ENCODE results near the gene GLG1.
"Not testable (repeated sequence)": the region's sequence is repeated elsewhere in the genome, so short reads cannot be mapped to it uniquely, and the experiment has no call there.

DNA sequence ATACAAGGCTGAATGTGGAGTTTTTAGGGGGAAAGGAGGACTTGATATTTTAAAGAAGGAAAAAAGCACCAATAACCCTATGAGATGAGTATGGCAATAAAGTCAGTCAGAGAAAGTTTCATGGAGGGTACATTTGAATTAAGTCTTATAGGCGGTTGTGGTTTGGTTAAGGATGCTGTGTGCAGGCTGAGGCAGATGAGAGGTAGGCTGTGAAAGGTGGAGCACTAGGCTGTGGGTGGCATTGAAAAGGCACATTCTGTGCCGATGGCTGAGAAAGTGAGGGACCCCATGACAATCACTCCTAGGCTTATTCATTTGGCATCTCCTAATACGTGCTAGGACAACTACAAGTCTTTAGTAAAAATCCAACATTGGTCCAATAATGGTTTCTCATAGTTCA lies 68.1 kb downstream of the GLG1 start:
- TF ChIP-seq POLR2A (IDR thresholded peaks at IDR 0.05) = not testable (repeated sequence)
- TF ChIP-seq, protein P1, sequence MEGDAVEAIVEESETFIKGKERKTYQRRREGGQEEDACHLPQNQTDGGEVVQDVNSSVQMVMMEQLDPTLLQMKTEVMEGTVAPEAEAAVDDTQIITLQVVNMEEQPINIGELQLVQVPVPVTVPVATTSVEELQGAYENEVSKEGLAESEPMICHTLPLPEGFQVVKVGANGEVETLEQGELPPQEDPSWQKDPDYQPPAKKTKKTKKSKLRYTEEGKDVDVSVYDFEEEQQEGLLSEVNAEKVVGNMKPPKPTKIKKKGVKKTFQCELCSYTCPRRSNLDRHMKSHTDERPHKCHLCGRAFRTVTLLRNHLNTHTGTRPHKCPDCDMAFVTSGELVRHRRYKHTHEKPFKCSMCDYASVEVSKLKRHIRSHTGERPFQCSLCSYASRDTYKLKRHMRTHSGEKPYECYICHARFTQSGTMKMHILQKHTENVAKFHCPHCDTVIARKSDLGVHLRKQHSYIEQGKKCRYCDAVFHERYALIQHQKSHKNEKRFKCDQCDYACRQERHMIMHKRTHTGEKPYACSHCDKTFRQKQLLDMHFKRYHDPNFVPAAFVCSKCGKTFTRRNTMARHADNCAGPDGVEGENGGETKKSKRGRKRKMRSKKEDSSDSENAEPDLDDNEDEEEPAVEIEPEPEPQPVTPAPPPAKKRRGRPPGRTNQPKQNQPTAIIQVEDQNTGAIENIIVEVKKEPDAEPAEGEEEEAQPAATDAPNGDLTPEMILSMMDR (IDR thresholded peaks at IDR 0.05) = not testable (repeated sequence)

Measured in Peyer's patch (tissue), 4 donors.